ENCODE measurements around the gene PDE4B.
"Not testable (repeated sequence)": the region's sequence is repeated elsewhere in the genome, so short reads cannot be mapped to it uniquely, and the experiment has no call there.

PDE4B gene

GRCh38 chr1:66300972-66301451 is 508.3 kb downstream of the PDE4B start:
- DNase-seq (ENCODE audit: low spot score) (peak; percentile 38), FAIRE-seq (no peak)

- FAIRE-seq: no peak
- DNase-seq (ENCODE audit: low spot score): no peak
Measured at GRCh38 chr1:66302184-66302742, 509.6 kb downstream of the PDE4B start.

DNA sequence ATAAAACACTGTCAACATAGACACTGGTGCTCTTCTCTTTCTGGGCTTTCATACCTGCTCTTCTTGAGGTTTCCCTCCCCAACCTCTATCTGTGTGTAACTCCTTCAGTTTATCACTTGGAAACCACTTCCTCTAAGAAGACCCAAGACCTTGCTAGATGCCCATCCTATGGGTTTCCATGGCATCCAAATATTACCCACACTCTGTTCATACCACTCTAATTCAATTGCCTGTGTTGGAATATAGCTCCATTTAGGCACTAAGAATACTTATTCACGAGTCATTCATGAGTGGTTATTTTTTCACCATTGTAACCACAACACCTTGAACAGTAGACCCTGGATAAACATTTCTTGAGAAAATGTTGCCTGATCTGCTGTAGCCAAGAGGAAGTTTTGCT is 510.1 kb downstream of the PDE4B start:
- FAIRE-seq: no peak
- no peak for DNase-seq (ENCODE audit: low spot score)

GRCh38 chr1:66303646-66304045 is 511.0 kb downstream of the PDE4B start:
- FAIRE-seq (no peak), DNase-seq (ENCODE audit: low spot score) (no peak)

- FAIRE-seq (no peak), DNase-seq (ENCODE audit: low spot score) (no peak)
Measured at GRCh38 chr1:66304128-66304527, 511.4 kb downstream of the PDE4B start.

DNA sequence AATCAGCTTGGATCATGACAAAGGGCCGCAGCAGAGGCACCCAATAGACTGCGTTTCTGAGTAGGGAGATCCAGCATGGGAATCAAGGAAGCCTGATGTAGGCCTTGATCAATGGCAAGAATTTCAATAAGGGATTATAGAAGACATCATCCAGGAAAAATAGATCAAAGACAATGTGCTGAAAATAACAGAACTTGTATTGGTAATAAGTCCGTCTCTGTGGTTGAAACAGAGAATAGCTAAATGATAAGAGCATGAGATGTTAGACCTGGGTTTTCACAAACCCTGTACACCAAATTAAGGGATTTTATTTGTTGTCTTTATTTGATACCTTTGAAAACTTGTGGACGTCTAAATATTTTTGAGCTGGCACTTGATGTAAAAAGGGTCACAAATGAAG is 513.2 kb downstream of the PDE4B start:
- DNase-seq (ENCODE audit: low spot score) (no peak), FAIRE-seq (no peak)

DNA sequence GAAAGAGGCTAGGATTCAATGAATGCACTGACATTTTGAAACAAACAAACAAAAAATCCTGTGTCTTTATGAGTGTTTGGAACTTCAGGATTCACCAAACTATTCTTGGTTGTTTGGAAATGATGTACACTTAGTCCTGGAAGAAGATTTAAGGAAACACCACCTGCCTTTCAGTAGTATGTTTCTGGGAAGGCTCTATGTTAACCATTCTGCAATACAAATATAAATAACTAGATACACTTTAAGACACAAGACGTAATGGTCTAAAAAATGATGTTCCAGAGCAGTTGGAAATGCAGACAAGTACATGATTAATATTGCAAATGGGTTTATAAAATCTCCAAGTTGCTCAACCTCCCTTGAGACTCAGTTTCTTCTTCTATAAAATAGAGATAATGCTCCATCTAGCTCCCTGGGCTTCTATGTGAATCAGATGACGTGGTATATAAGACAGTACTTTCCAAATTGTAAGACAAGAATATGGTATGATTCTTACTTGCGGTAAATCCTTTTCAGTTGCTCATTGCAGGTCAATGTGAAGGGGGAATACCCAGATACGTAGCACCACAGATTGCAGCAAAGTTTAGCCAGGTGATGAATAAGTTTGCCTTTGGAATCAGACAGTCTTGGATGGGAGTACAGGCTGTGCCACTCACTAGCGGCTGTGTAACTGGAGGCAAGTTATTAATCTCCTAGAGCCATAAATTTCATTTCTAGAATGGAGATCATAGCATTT is 516.5 kb downstream of the PDE4B start:
- FAIRE-seq: no peak

GRCh38 chr1:66311092-66311491 is 518.4 kb downstream of the PDE4B start:
- DNase-seq (ENCODE audit: low spot score) (no peak), FAIRE-seq (no peak)

More for the DNA sequence above, 516.5 kb downstream of the PDE4B start:
- no peak for DNase-seq (ENCODE audit: low spot score)

DNA sequence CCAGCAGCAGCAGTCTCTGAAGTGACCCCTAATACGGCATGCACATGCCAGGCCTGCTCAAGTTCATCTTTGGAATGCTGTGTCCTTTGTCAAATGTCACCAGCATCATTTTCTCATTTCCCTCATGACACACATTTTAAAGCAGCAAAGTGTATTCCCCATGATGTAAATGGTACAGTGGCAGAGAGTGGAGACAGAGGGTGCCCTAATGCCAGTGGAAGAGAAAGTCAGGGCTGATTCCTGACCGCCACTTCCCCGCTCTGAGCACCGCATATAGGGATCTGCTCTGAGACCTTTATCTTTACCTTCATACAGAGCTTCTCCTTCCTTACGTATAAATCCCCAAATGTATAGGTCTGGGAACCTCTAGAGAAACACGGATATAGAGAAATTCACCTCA is 518.9 kb downstream of the PDE4B start:
- FAIRE-seq (no peak), DNase-seq (ENCODE audit: low spot score) (no peak)

DNA sequence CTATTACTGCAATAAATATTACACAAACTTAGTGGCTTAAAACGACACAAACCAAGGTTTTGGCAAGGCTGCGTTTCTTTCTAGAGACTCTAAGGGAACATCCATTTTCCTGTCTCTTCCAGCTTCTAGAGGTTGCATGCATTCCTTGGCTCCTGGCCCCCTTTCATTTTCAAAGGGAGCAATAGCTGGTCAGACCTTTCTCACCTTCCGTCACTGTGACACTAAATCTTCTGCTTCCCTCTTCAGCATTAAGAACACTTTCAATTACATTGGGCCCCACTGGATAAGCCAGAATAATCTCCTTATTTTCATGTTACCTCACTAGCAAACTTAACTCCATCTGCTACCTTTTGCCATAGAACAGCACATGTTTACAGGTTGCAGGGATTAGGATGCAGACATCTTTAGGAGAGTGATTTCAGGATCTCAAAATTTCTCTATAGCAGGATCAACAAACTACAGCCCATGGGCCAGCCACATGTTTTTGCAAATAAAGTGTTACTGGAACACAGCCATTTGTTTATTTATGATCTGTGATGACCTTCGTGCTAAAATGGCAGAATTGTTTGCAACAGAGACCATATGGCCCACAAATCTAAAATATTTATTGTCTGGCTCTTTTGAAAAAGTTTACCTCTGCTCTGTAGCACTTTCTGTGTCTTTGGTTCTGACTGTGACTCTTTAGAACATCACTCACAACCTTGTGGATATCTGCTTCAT is 519.7 kb downstream of the PDE4B start:
- DNase-seq (ENCODE audit: low spot score) (no peak), FAIRE-seq (no peak)

- FAIRE-seq (no peak), DNase-seq (ENCODE audit: low spot score) (no peak)
Measured at GRCh38 chr1:66313429-66313828, 520.7 kb downstream of the PDE4B start.

GRCh38 chr1:66315671-66316070 is 523.0 kb downstream of the PDE4B start:
- FAIRE-seq: no peak
- DNase-seq (ENCODE audit: low spot score): peak; percentile 28

- DNase-seq (ENCODE audit: low spot score) (no peak), FAIRE-seq (no peak)
Measured at GRCh38 chr1:66316464-66317247, 524.0 kb downstream of the PDE4B start.

- no peak for DNase-seq (ENCODE audit: low spot score)
- FAIRE-seq: no peak
Measured at GRCh38 chr1:66317248-66317515, 524.5 kb downstream of the PDE4B start.

DNA sequence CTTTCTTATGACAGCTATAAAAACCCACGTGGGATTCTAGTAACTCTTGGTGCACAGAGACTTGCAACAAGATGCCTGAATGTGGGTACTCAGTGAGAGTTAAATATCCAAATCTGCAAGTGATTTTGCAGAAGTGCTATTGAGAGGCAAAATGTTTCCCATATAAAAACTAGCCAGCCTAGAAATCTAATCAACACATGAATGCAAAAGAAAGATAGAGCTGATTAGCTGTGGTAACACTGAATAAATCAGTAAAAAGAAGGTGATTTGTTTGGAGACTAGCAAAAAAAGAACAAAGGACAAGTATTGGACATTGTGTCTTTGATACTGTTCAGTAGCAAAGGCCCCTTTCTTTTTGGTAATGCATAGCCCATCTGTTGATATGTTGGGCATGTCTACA is 527.5 kb downstream of the PDE4B start:
- FAIRE-seq: no peak

GRCh38 chr1:66322462-66322861 is 529.8 kb downstream of the PDE4B start:
- FAIRE-seq; DNase-seq (ENCODE audit: low spot score): not testable (repeated sequence)

More for the DNA sequence above, 527.5 kb downstream of the PDE4B start:
- no peak for DNase-seq (ENCODE audit: low spot score)

GRCh38 chr1:66323958-66324625 is 531.4 kb downstream of the PDE4B start:
- DNase-seq (ENCODE audit: low spot score) (no peak), FAIRE-seq (no peak)

DNA sequence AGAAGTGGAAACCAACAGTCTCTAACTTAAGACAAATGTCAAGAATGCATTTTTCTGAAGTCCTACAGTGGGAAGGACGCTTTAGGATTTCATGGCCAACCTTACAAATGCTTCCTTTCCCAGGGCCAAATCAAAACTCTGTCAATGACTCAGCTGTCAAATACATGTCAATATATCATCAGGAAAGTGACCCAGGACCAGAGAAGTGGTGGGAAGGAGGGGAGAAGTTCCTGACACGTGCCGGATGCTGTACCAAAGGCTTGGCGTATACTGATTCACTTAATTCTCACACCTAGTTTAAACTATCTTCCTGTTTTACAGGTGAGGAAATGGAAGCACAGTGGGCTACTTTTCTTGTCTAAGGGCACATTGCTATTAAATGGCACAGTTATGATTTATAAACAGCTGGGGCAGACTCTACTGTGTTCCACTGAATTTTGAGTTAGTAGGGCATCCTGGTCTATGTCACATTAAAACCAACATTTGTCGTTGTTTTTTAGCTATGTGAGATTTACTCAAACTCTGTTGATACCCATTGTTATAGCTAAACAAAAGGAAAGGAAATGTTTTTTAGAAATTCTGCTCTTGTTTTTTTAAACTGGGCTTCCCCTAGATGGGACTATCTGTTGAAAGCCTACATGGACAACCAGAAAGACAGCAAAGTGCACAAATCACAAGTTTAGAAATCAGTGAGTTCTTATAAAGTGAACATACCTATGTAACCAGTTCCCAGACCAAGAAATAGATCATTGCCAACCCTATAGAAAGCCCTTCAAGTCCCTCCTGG is 533.1 kb downstream of the PDE4B start:
- FAIRE-seq: no peak
- DNase-seq (ENCODE audit: low spot score): no peak

DNA sequence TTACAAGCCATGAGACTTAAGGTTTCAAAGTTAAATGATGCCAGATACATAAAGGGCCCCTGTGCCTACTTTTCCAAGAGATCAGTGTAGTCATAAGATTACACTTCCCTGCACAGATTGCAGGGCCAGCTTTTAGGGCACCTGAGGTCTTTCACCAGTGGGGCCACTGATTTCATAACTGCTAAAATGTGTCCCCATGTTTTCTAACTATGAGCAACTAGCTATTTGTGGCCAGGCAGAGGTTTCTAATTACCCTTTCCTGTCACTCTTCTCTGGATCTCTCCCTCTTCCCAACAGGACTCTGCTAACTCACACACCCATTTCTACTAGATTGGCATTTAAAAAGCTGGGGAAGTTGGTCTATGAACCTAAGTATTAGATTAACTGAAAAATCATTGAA is 534.2 kb downstream of the PDE4B start:
- DNase-seq (ENCODE audit: low spot score) (no peak), FAIRE-seq (no peak)

GRCh38 chr1:66327588-66327987 is 534.9 kb downstream of the PDE4B start:
- FAIRE-seq: no peak

GRCh38 chr1:66328896-66329295 is 536.2 kb downstream of the PDE4B start:
- no peak for FAIRE-seq
- DNase-seq (ENCODE audit: low spot score): no peak

More at GRCh38 chr1:66327588-66327987, 534.9 kb downstream of the PDE4B start:
- DNase-seq (ENCODE audit: low spot score): no peak

Data from RCC 7860 (cell line).